ENCODE measurements around the gene AMBP. TPM values are rescaled to one million over a fixed set of nuclear protein-coding genes. Genes with fewer than 3 reads are reported as not detected.

Gene AMBP
- total RNA-seq, 1 experiment from 2014 or later: not detected

GRCh38 chr9:114097613-114098020 lies 19.5 kb upstream of the AMBP start:
- POLR2A ChIA-PET: no interaction called here
- CTCF ChIA-PET: interaction anchor here (5.6 kb wide), 1 partner anchor 14 kb away, joined by 36 read pairs; no protein-coding TSS in a partner anchor
- Mint-ChIP-seq H3K27me3 (ENCODE audit: insufficient read depth, unreplicated experiment) (peaks cover under 1% of the 10 kb centered on the region), H3K9me3 (ENCODE audit: unreplicated experiment) (peaks cover 8% of the 10 kb centered on the region), H3K36me3 (ENCODE audit: insufficient read depth, unreplicated experiment) (no peaks in the 10 kb centered on the region), H3K27ac (ENCODE audit: low read depth, unreplicated experiment) (no peak overlapping the region), H3K4me3 (ENCODE audit: unreplicated experiment) (no peak overlapping the region), H3K4me1 (ENCODE audit: insufficient read depth, unreplicated experiment) (no peaks in the 10 kb centered on the region)
- no peak for DNase-seq (ENCODE audit: unreplicated experiment)
- no peak for TF ChIP-seq CTCF (IDR thresholded peaks at IDR 0.05; ENCODE audit: unreplicated experiment)
- BruUV-seq (replicated peaks): no TSS peak
- intact Hi-C loops (cut with micrococcal nuclease): no loop called here

DNA sequence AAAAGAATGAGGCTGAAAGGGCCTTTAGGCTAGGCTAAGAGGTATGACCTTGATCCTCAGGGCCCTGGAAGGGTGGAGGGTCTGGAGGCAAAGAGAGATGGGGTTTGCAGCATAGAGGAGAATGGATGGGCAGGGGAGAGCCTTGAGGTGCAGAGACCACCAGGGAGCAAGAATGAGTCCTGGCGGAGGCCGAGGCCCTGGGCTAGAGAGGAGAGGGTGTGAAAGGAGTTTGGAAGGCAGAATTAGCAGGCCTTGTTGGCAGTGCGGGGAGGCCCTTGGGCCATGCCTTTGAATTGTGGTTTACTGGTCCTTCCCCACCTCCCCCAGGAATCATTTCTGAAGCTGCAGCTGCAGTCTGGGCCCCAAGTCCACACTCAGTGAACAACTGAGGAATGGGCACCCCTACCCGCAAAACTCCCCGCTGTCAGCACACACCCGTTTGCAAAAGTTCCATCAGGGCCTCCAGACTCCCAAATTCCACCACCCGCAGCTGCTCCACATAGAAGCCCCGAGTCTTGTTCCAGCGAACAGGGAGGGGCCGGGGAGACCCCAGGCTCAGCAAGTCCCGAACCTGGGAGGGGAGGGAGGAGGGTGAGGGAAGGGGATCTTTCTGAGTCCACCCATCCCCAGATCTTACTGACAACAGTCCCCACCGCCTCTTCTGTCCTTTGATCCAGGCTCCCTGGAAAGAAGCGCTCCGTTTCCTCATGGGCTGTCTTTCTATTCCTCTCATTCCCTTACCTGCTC lies 18.9 kb upstream of the AMBP start:
- TF ChIP-seq CTCF (IDR thresholded peaks at IDR 0.05; ENCODE audit: unreplicated experiment): no peak
- H3K36me3 Mint-ChIP-seq (ENCODE audit: insufficient read depth, unreplicated experiment): no peaks in the 10 kb centered on the region
- H3K27me3 Mint-ChIP-seq (ENCODE audit: insufficient read depth, unreplicated experiment): no peaks in the 10 kb centered on the region
- no TSS peak for BruUV-seq (replicated peaks)
- no peaks in the 10 kb centered on the region for H3K4me1 Mint-ChIP-seq (ENCODE audit: insufficient read depth, unreplicated experiment)
- CTCF ChIA-PET: interaction anchor here (1.2 to 5.6 kb wide), 3 partner anchors 11 to 195 kb away, joined by 4 to 36 read pairs (median 13); no protein-coding TSS in a partner anchor
- POLR2A ChIA-PET: no interaction called here
- intact Hi-C loops (cut with micrococcal nuclease): no loop called here
- no peak for DNase-seq (ENCODE audit: unreplicated experiment)
- H3K27ac Mint-ChIP-seq (ENCODE audit: low read depth, unreplicated experiment): no peak overlapping the region
- no peak overlapping the region for H3K4me3 Mint-ChIP-seq (ENCODE audit: unreplicated experiment)
- H3K9me3 Mint-ChIP-seq (ENCODE audit: unreplicated experiment): peaks cover 6% of the 10 kb centered on the region

DNA sequence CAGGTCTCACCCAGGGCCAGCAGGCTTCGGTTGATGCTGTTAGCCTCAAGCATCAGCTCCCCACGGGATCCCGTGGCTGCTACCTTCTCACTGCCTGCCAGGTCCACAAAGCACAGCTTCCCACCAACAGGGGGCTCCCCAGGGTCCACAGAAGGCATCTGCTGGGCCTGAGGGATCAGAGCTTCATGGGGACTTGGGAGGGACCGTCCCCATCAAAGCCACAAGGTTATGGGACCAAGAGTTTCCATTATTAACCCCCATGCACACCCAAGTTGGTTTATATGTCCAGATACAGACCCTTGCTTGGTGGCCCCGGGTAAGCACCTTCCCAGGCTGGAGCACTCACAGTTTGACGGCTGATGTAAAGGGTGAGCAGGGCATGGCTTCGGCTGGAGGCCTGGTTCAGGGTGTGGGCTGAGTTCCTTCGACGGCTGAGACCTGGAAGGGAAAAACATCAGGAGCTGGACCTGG lies 18.0 kb upstream of the AMBP start:
- no peak for DNase-seq (ENCODE audit: unreplicated experiment)
- no TSS peak for BruUV-seq (replicated peaks)
- intact Hi-C loops (cut with micrococcal nuclease): no loop called here
- no peaks in the 10 kb centered on the region for H3K9me3 Mint-ChIP-seq (ENCODE audit: unreplicated experiment)
- no peak overlapping the region for H3K4me3 Mint-ChIP-seq (ENCODE audit: unreplicated experiment)
- H3K27me3 Mint-ChIP-seq (ENCODE audit: insufficient read depth, unreplicated experiment): no peaks in the 10 kb centered on the region
- H3K36me3 Mint-ChIP-seq (ENCODE audit: insufficient read depth, unreplicated experiment): no peaks in the 10 kb centered on the region
- no peak overlapping the region for H3K27ac Mint-ChIP-seq (ENCODE audit: low read depth, unreplicated experiment)
- TF ChIP-seq CTCF (IDR thresholded peaks at IDR 0.05; ENCODE audit: unreplicated experiment): no peak
- H3K4me1 Mint-ChIP-seq (ENCODE audit: insufficient read depth, unreplicated experiment): no peaks in the 10 kb centered on the region
- ChIA-PET CTCF (interaction anchor here (0.6 to 5.6 kb wide), 4 partner anchors 12 to 198 kb away, joined by 4 to 36 read pairs (median 9); no protein-coding TSS in a partner anchor), POLR2A (no interaction called here)

DNA sequence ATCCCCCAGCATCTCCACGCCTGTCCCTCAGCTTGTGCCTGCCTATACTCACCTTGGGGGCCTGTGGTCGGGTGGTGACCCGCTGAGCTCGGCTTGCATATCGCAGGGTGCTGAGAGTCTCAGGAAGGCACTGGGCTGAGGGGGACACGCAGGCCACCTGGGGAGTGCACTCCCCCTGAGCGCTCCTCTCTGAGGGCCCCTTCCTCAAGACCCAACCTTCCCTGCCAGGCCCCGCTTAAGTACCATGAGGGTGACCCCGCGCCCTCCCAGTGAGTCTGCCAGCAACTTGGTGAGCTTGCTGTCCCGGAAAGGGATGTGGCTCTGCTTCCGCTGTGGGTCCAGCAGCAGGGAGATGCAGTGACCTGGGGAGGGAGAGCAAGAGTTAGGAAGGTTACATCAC lies 16.9 kb upstream of the AMBP start:
- POLR2A ChIA-PET: no interaction called here
- no peaks in the 10 kb centered on the region for H3K4me1 Mint-ChIP-seq (ENCODE audit: insufficient read depth, unreplicated experiment)
- H3K27ac Mint-ChIP-seq (ENCODE audit: low read depth, unreplicated experiment): no peak overlapping the region
- no peak for DNase-seq (ENCODE audit: unreplicated experiment)
- no peak overlapping the region for H3K4me3 Mint-ChIP-seq (ENCODE audit: unreplicated experiment)
- no peaks in the 10 kb centered on the region for H3K36me3 Mint-ChIP-seq (ENCODE audit: insufficient read depth, unreplicated experiment)
- TF ChIP-seq CTCF (IDR thresholded peaks at IDR 0.05; ENCODE audit: unreplicated experiment): no peak
- CTCF ChIA-PET: interaction anchor here (0.6 to 5.6 kb wide), 5 partner anchors 11 to 241 kb away, joined by 3 to 36 read pairs (median 3); no protein-coding TSS in a partner anchor
- no TSS peak for BruUV-seq (replicated peaks)
- intact Hi-C loops (cut with micrococcal nuclease): no loop called here
- H3K9me3 Mint-ChIP-seq (ENCODE audit: unreplicated experiment): no peaks in the 10 kb centered on the region
- H3K27me3 Mint-ChIP-seq (ENCODE audit: insufficient read depth, unreplicated experiment): no peaks in the 10 kb centered on the region
